Ascending aorta (tissue), 2 donors: Measurements from ENCODE around the gene LMOD3. TPM values are rescaled to one million over a fixed set of nuclear protein-coding genes. Genes with fewer than 3 reads are reported as not detected.

ENCODE experiments used
- DNase-seq, 2 donors: peaks; one replicate each; pipeline ENCODE4 v3.0.0-alpha.2; 2019; ENCODE audit warnings: low spot score in 2 of 2
- H3K27ac ChIP-seq, 2 donors: fragments of 200-600 bp; sonication (generic); one replicate each; pipeline ENCODE4 v1.5.1; 2016 to 2017; ENCODE audit warnings: mild to moderate bottlenecking in 1 of 2
- H3K27me3 ChIP-seq: fragments of 200-600 bp; sonication (generic); one replicate; pipeline ENCODE4 v1.5.1; 2017
- H3K36me3 ChIP-seq, 2 donors: fragments of 200-600 bp; sonication (generic); one replicate each; pipeline ENCODE4 v1.5.1; 2016
- H3K4me1 ChIP-seq, 2 donors: fragments of 200-600 bp; sonication (generic); one replicate each; pipeline ENCODE4 v1.5.1; 2016 to 2017; ENCODE audit warnings: mild to moderate bottlenecking in 1 of 2
- H3K4me3 ChIP-seq, 2 donors: fragments of 200-600 bp; sonication (generic); one replicate each; pipeline ENCODE4 v1.5.1; 2016 to 2017; ENCODE audit warnings: mild to moderate bottlenecking in 1 of 2
- H3K9me3 ChIP-seq, 2 donors: fragments of 200-600 bp; sonication (generic); one replicate each; pipeline ENCODE4 v1.5.1; 2016
- CTCF ChIP-seq, 3 experiments: fragments of 200-600 bp in 2 of 3; fragments of 450-650 bp in 1 of 3; sonication (generic) in 2 of 3; IDR thresholded peaks; one replicate each; pipeline ENCODE4 v1.5.1; 2016 to 2019; ENCODE audit warnings: antibody characterized with exemption in 3 of 3, mild to moderate bottlenecking in 1 of 3, moderate library complexity in 1 of 3
- intact Hi-C: fragments of 100-400 bp; cut with DNase I; formaldehyde crosslinking; loops from one replicate; pipeline ENCODE4 v1.15.1; 2023
- total RNA-seq: library from RNA; depleted of rRNA; stranded (reverse); fragments of >200 nt; gene quantifications from one replicate; pipeline ENCODE4 v1.1.0, GENCODE V29; 2016

Gene LMOD3
- total RNA-seq, 1 donor from 2014 or later: not detected

GRCh38 chr3:69162308-69162980 lies 40.0 kb upstream of the LMOD3 start:
- Histone ChIP-seq H3K27ac (no peak overlapping the region), H3K36me3 (no peaks in the 10 kb centered on the region), H3K4me3 (no peak overlapping the region), H3K9me3 (no peaks in the 10 kb centered on the region), H3K4me1 (no peaks in the 10 kb centered on the region), H3K27me3 (no peaks in the 10 kb centered on the region)
- TF ChIP-seq CTCF (IDR thresholded peaks at IDR 0.05): no peak
- DNase-seq: no peak
- intact Hi-C loops: loop anchor here (1.0 to 10.0 kb wide), 2 partner anchors 144 to 782 kb away; no protein-coding TSS in a partner anchor

- peak in 1 of 2 donors; percentile 69 for DNase-seq
- peak; percentile 91 to 92 (median 92) for TF ChIP-seq CTCF (IDR thresholded peaks at IDR 0.05)
- Histone ChIP-seq H3K9me3 (no peaks in the 10 kb centered on the region), H3K4me3 (no peak overlapping the region), H3K27me3 (no peaks in the 10 kb centered on the region), H3K4me1 (no peaks in the 10 kb centered on the region), H3K36me3 (no peaks in the 10 kb centered on the region), H3K27ac (no peak overlapping the region)
- intact Hi-C loops: loop anchor here (1.0 to 10.0 kb wide), 4 partner anchors 145 to 783 kb away; no protein-coding TSS in a partner anchor
These were observed 39.4 kb upstream of the LMOD3 start for GRCh38 chr3:69161587-69162307.

GRCh38 chr3:69160525-69160924 lies 38.1 kb upstream of the LMOD3 start:
- intact Hi-C loops: loop anchor here (2.0 to 10.0 kb wide), 2 partner anchors 510 to 784 kb away; no protein-coding TSS in a partner anchor
- no peak for DNase-seq
- Histone ChIP-seq H3K9me3 (no peaks in the 10 kb centered on the region), H3K27ac (no peak overlapping the region), H3K4me3 (no peak overlapping the region), H3K4me1 (no peaks in the 10 kb centered on the region), H3K27me3 (no peaks in the 10 kb centered on the region), H3K36me3 (no peaks in the 10 kb centered on the region)
- no peak for TF ChIP-seq CTCF (IDR thresholded peaks at IDR 0.05)

DNA sequence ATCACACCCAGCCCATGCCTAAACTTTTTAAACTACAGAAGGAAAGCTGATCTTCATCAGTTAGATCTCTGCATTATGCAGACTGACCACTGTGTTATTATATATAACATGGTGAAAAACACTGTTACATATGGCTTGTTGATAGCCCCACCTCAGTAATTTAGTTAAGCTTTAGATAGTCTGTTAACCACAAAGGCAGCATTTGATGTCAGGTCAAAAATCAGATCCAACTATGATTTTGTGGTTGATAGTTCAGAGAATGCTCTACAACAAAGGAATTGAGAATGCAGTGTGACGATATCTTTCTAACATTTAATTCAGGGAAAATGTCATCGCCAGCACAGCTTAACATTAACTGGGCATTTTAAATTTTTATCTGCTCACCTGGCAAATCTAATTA lies 37.7 kb upstream of the LMOD3 start:
- Histone ChIP-seq H3K9me3 (no peaks in the 10 kb centered on the region), H3K36me3 (no peaks in the 10 kb centered on the region), H3K4me1 (no peaks in the 10 kb centered on the region), H3K4me3 (no peak overlapping the region), H3K27me3 (no peaks in the 10 kb centered on the region), H3K27ac (no peak overlapping the region)
- no peak for TF ChIP-seq CTCF (IDR thresholded peaks at IDR 0.05)
- DNase-seq: no peak
- intact Hi-C loops: loop anchor here (2.0 to 10.0 kb wide), 2 partner anchors 511 to 785 kb away; no protein-coding TSS in a partner anchor

DNA sequence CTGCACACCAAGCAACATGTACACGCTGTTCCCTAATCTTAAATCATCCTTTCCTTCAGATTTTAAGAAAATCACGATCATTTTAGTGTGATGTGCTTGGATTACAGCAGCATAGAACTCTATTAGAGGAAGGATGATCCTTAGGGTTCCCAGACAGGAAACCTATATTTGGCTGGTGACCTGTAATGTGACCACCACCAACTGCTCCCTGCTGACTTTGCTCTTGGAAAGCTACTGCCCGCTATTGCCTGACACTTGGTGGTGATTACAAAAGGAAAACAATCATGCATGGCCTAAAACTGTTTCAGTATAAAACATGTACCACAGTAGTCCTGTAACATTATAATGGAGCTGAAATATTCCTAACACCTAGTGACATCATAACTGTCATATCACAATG lies 27.2 kb upstream of the LMOD3 start:
- Histone ChIP-seq H3K27ac (no peak overlapping the region), H3K9me3 (no peaks in the 10 kb centered on the region), H3K27me3 (no peaks in the 10 kb centered on the region), H3K36me3 (no peaks in the 10 kb centered on the region), H3K4me1 (no peaks in the 10 kb centered on the region), H3K4me3 (no peak overlapping the region)
- TF ChIP-seq CTCF (IDR thresholded peaks at IDR 0.05): no peak
- intact Hi-C loops: no loop called here
- no peak for DNase-seq
